Esophagus mucosa (tissue), 1 donor: ENCODE measurements around the gene ZC3H18. TPM values are rescaled to one million over a fixed set of nuclear protein-coding genes. Genes with fewer than 3 reads are reported as not detected.
"Not testable (repeated sequence)": the region's sequence is repeated elsewhere in the genome, so short reads cannot be mapped to it uniquely, and the experiment has no call there.

ENCODE experiments used
- ATAC-seq: fragments of 200-7000 bp; cut with Tn5 transposase; one replicate; pipeline ENCODE4 v1.9.1; 2020
- total RNA-seq: library from RNA; stranded (reverse); gene quantifications from one replicate; pipeline ENCODE4 v1.2.4, GENCODE V29; 2023
- donor health status: DM: yes; HTN: yes; CAD: no.

The ZC3H18 gene
- total RNA-seq, 1 donor from 2014 or later: 21.9 TPM

- ATAC-seq: no peak
Measured at GRCh38 chr16:88656291-88656980, 86.2 kb downstream of the ZC3H18 start.

GRCh38 chr16:88657371-88657770 lies 87.2 kb downstream of the ZC3H18 start:
- no peak for ATAC-seq

- no peak for ATAC-seq
Measured at GRCh38 chr16:88658714-88659113, 88.5 kb downstream of the ZC3H18 start.

DNA sequence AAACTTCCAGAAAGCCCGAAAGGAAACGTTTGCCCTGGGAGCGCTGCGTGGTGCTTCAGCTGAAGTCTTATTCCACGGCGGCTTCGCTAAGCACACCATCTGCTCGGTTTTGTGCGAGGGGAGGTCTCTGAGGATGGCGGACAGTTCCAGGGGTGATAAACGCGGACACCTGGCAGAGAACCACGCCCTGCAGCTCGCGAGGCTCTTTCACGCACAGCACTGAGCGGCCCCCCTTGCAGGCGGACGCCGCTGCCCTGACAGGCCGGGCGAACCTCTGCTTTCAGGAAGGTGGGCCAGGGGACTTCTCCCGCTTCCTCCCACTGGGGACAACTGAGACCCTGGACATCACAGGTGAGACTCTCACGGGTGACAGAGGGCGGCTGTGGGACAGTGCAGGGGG lies 89.0 kb downstream of the ZC3H18 start:
- ATAC-seq: no peak

GRCh38 chr16:88661468-88661867 lies 91.3 kb downstream of the ZC3H18 start:
- no peak for ATAC-seq

DNA sequence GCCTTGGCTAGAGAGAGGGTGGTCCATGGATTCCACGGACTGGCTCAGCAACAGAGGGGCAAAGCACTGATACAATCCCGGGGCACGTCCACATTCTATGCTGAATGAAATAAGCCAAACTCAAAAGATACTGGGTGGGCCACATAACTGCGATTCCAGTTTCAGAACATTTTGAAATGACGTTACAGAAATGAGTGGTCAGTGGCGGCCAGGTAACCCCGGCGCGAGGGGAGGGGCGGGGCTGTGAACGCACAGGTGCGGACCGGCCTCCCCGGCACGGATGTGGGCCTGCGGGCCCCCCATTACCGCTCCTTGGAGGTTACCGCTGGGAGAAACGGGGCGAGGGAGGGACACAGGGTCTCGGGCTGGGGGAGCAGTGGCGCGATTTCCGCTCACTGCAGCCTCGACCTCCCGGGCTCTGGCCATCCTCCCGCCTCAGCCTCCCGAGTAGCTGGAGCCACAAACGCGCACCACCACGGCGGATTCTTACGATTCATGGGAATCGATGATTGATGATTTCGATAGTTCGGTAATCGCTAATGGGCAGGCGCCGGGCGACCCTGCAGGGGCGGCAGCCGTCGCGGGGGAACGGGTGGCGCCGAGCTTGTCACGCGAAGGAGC lies 92.1 kb downstream of the ZC3H18 start:
- no peak for ATAC-seq

DNA sequence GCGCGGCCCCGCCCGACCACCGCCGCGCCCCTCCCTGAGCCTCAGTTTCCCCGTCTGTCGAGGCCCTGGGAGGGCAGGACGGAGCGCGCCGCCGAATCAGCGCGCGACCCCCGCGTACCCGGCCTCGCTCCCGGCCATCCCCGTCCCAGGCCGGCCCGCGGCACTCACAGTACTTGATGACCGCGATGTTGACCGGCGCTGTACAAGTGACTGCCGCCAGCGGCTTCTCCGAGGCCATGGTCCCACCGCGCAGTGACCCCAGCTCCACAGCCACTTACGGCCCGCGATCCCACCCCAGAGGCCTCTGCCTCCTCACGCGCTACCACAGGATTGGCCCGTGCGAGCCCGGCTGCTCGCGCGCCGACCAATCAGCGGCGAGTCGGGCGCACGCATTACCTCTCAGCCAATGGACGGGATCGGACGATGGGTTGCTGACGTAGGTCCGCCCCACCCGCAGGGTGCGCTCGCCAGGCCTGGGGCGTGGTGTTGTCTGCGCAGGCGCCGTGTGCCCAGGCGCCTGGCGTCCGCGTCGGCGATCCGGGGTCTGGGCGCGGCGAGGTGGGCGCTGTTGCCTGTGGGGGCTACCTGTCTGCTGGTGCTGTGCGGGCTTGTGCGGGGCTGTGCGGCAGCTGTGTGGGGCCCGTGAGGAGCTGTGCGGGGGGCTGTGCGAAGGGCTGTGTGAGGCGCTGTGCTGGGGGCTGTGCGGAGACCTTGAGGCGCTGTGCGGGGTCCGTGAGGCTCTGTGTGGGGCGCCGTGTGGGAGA lies 92.8 kb downstream of the ZC3H18 start, which contains the start of gene MVD:
MVD (minus strand) TSS at position 249 of the 764 bp plus-strand sequence; CDS start at position 238, 11 bp downstream.
- peak; percentile 99 for ATAC-seq

DNA sequence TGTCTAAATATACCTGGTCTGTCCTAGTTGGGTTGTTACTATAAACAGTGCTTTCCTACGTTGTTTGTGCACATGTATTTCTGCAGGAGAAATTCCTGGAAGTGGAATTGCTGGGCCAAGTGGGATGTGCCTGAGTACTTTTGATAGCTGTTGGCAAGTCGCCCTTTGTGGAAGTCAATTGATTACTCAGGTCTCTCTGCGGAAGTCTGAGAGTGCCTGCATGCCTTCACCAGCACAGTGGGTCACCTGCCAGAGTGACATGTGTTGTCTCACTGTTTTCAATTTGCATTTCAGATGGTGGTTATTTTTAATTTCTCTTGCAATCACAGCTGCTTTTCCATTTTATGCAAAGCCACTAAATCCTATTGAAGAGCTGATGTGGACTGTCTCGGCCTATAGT lies 94.9 kb downstream of the ZC3H18 start:
- no peak for ATAC-seq

DNA sequence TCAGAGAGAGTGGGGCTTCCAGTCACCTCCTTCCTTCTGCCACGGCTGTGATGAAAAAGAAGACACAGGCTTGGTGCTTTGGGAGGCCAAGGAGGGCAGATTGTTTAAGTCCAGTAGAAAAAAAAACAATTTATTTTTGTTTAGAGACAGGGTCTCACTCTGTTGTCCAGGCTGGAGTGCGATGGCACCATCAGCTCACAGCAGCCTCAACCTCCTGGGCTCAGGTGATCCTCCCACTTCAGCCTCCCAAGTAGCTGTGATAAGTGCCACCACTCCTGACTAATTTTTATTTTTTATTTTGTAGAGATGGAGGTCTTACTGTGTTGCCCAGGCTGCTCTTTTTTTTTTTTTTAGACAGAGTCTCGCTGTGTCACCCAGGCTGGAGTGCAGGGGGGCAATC lies 95.4 kb downstream of the ZC3H18 start:
- ATAC-seq: no peak

GRCh38 chr16:88667461-88667860 lies 97.3 kb downstream of the ZC3H18 start:
- ATAC-seq: no peak

DNA sequence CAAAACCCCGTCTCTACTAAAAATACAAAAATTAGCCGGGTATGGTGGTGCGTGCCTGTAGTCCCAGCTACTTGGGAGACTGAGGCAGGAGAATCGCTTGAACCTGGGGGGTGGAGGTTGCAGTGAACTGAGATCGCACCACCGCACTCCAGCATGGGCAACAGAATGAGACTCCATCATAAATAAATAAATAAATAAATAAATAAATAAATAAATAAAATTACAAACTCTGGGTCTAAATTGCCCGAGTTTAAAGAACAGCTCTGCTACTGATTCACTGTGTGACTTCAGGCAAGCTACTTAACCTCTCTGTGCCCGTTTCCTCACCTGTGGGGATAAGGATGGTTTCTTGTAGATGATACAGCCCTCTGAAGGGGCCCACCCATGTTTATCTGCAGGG lies 99.3 kb downstream of the ZC3H18 start:
- ATAC-seq: not testable (repeated sequence)

DNA sequence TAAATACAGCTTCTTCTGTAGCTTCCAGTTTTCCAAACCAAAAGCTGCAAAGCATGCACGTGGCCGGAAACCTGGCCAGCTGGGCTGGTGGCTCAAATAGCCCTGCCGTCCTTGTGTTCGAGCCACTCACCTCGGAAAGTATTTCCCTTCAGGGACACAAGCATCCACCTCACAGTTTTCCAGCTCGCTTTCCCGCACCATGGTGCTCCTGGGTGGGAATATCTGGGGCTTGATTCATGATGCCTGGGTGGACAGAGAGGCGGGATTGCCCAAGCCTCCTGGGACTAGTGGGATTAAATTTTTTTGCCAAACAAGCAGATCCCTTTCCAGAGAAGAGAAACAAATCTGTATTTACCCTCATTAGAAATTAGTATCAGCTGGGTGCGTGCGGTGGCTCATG lies 99.8 kb downstream of the ZC3H18 start:
- ATAC-seq: no peak

DNA sequence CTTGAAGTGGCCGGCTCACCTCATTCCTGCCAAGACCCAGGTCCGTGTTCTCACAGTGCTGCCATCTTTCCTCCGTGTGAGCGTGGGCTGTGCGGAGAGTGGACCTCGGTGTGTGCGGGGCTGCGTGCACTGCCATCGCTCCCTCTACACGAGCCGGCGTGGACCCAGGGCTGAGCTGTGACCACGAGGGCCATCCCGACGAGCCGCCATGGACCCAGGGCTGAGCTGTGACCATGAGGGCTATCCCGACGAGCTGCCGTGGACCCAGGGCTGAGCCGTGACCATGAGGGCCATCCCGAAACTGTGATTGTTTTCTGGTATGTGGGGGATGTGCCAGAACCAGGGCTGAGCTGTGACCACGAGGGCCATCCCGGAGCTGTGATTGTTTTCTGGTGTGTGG lies 101.6 kb downstream of the ZC3H18 start:
- ATAC-seq: peak; percentile 9

- ATAC-seq: no peak
Measured at GRCh38 chr16:88672776-88673175, 102.6 kb downstream of the ZC3H18 start.

GRCh38 chr16:88673716-88674379 lies 103.6 kb downstream of the ZC3H18 start:
- ATAC-seq: no peak

GRCh38 chr16:88676502-88677242 lies 106.5 kb downstream of the ZC3H18 start:
- no peak for ATAC-seq

DNA sequence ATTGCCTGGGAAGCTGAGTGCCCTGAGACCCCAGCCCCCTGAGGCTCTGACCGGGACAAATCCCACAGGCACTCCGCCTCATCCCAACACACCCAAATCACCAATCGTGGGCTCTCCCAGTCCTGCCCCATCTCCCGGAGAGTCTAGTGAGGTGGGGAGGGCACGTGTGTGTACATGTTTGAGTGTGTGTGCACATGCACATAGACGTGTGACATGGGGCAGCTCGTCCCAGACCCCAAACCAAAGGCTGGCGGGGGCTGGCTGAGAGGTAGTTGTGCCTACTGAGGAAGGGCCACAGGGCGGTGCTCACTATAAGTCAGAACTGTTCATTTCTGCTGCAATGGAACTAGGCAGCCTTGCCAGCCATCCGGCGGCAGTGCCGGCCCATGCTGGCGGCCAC lies 107.5 kb downstream of the ZC3H18 start:
- ATAC-seq: no peak

GRCh38 chr16:88678224-88678979 lies 108.2 kb downstream of the ZC3H18 start:
- ATAC-seq: no peak

DNA sequence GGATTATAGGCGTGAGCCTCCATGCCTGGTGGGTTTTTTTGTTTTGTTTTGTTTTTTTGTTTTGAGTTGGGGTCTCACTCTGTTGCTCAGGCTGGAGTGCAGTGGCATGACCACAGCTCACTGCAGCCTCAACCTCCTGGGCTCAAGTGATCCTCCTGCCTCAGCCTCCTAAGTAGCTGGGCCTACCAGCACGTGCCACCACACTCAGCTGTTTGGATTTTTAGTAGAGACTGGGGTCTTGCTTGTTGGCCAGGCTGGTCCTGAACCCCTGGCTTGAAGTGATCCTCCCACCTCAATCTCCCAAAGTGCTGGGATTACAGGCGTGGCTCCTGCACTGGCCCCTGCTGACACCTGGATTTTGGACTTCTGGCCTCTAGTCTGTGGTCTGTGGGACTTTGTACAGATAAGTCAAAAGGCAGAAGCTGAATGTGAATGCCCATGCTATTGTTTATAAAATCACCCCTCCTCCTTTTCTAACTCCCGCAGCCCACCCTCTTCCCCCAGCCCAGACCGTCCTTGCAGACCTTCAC lies 110.4 kb downstream of the ZC3H18 start:
- ATAC-seq: no peak

- peak; percentile 60 for ATAC-seq
Measured at GRCh38 chr16:88681084-88681680, 111.0 kb downstream of the ZC3H18 start.
